GM12878 (cell line): ENCODE data around the gene TCF15. TPM values are rescaled to one million over a fixed set of nuclear protein-coding genes. Genes with fewer than 3 reads are reported as not detected.

Experiments used
- ASH2L ChIP-seq: fragments of 300-600, 200-600 bp; sonication (generic); IDR thresholded peaks from 2 replicates; pipeline ENCODE4 v1.6.1; 2017; ENCODE audit warnings: low read depth, mild to moderate bottlenecking, borderline replicate concordance
- BHLHE40 ChIP-seq, 2 experiments: fragments of 450-650 bp in 1 of 2; IDR thresholded peaks; 2 replicates each; pipeline ENCODE4 v1.6.1; 2011 to 2017; ENCODE audit warnings: low read depth in 2 of 2, borderline replicate concordance in 1 of 2, improper control_type of control experiment in 1 of 2, low read length in 1 of 2, mild to moderate bottlenecking in 1 of 2
- CEBPZ ChIP-seq: fragments of 150-350 bp; IDR thresholded peaks from 2 replicates; pipeline ENCODE4 v1.6.1; 2016; ENCODE audit warnings: low read depth, low read length
- CHD1 ChIP-seq: IDR thresholded peaks from 2 replicates; pipeline ENCODE4 v1.6.1; 2012; ENCODE audit warnings: low read depth, low read length, improper control_type of control experiment
- CHD4 ChIP-seq: fragments of 200-600 bp; sonication (generic); IDR thresholded peaks from 2 replicates; pipeline ENCODE4 v1.6.1; 2016; ENCODE audit warnings: mild to moderate bottlenecking
- EP300 ChIP-seq, 2 experiments: fragments of 150-350 bp in 1 of 2; IDR thresholded peaks; 2 replicates each; pipeline ENCODE4 v1.6.1; 2011 to 2012; ENCODE audit warnings: low read depth in 2 of 2, low read length in 2 of 2, borderline replicate concordance in 1 of 2, improper control_type of control experiment in 1 of 2, inconsistent platforms in 1 of 2; ENCODE audit not compliant: control insufficient read depth in 1 of 2
- ETV6 ChIP-seq, 2 experiments: fragments of 450-650 bp in 1 of 2; IDR thresholded peaks in 1 of 2; conservative IDR thresholded peaks in 1 of 2; 2 replicates each; pipeline ENCODE4 v1.6.1; 2014; ENCODE audit warnings: antibody characterized with exemption in 1 of 2, borderline replicate concordance in 1 of 2, low read depth in 1 of 2, mild to moderate bottlenecking in 1 of 2, moderate library complexity in 1 of 2
- HDGF ChIP-seq: fragments of 450-650 bp; IDR thresholded peaks from 2 replicates; pipeline ENCODE4 v1.6.1; 2016; ENCODE audit warnings: antibody characterized with exemption
- IKZF1 ChIP-seq: fragments of 450-650 bp; conservative IDR thresholded peaks from 2 replicates; pipeline ENCODE4 v1.6.1; 2017; ENCODE audit warnings: antibody characterized with exemption, mild to moderate bottlenecking
- IKZF2 ChIP-seq, 2 experiments: fragments of 450-650 bp; IDR thresholded peaks; 2 replicates each; pipeline ENCODE4 v1.6.1; 2017; ENCODE audit warnings: mild to moderate bottlenecking in 2 of 2, moderate library complexity in 2 of 2
- JUNB ChIP-seq: IDR thresholded peaks from 2 replicates; pipeline ENCODE4 v1.6.1; 2016; ENCODE audit warnings: antibody characterized with exemption, mild to moderate bottlenecking
- KAT2A ChIP-seq: conservative IDR thresholded peaks from 2 replicates; pipeline ENCODE4 v1.6.1; 2011; ENCODE audit warnings: low read depth, low read length; ENCODE audit not compliant: control insufficient read depth
- LARP7 ChIP-seq: fragments of 450-650 bp; IDR thresholded peaks from 2 replicates; pipeline ENCODE4 v1.6.1; 2017; ENCODE audit warnings: mild to moderate bottlenecking
- MXI1 ChIP-seq: fragments of 150-350 bp; IDR thresholded peaks from 2 replicates; pipeline ENCODE4 v1.6.1; 2011; ENCODE audit warnings: low read depth, mild to moderate bottlenecking, inconsistent platforms, low read length, improper control_type of control experiment
- POLR2A ChIP-seq: IDR thresholded peaks from 2 replicates; pipeline ENCODE4 v1.6.1; 2011; ENCODE audit warnings: low read depth, mild to moderate bottlenecking, low read length
- PRDM15 ChIP-seq: fragments of 450-650 bp; formaldehyde crosslinking; IDR thresholded peaks from 2 replicates; pipeline ENCODE4 v1.4.0; 2020; ENCODE audit warnings: mild to moderate bottlenecking, moderate library complexity
- RB1 ChIP-seq: fragments of 450-650 bp; formaldehyde crosslinking; IDR thresholded peaks from 2 replicates; pipeline ENCODE4 v1.6.1; 2017; ENCODE audit warnings: mild to moderate bottlenecking, borderline replicate concordance
- RCOR1 ChIP-seq: conservative IDR thresholded peaks from 2 replicates; pipeline ENCODE4 v1.6.1; 2012; ENCODE audit warnings: low read depth, low read length, improper control_type of control experiment
- RFX5 ChIP-seq: IDR thresholded peaks from 2 replicates; pipeline ENCODE4 v1.6.1; 2011; ENCODE audit warnings: low read depth, low read length, improper control_type of control experiment
- SIX5 ChIP-seq: IDR thresholded peaks from 2 replicates; pipeline ENCODE4 v1.6.1; 2011; ENCODE audit warnings: mild to moderate bottlenecking, low read depth, low read length, moderate library complexity; ENCODE audit not compliant: severe bottlenecking
- SMAD5 ChIP-seq: IDR thresholded peaks from 2 replicates; pipeline ENCODE4 v1.6.1; 2016; ENCODE audit warnings: antibody characterized with exemption, low read depth
- TBL1XR1 ChIP-seq: IDR thresholded peaks from 2 replicates; pipeline ENCODE4 v1.6.1; 2012; ENCODE audit warnings: low read depth, low read length, improper control_type of control experiment
- ZZZ3 ChIP-seq: IDR thresholded peaks from 2 replicates; pipeline ENCODE4 v1.6.1; 2011; ENCODE audit warnings: low read depth; ENCODE audit not compliant: control insufficient read depth, insufficient read length
- polyA plus RNA-seq, 11 experiments: library from polyadenylated mRNA; depleted of rRNA in 4 of 11; unstranded in 6 of 11; stranded (reverse) in 5 of 11; fragments of >200 nt; fragmentation: Nextera tagmentation in 4 of 11; fragmentation: Illumina TruSeq in 1 of 11; extraction: Ambion mirVana in 4 of 11; extraction: Trizol in 1 of 11; gene quantifications; 1 replicate in 1 of 11; 2 replicates in 10 of 11; pipeline versions ENCODE4 v1.2.1 to v1.2.3, GENCODE V29; 2011 to 2016; ENCODE audit warnings: inconsistent platforms in 2 of 11, missing spikeins in 2 of 11, low read depth in 1 of 11
- total RNA-seq, 4 experiments: library from RNA; depleted of rRNA in 3 of 4; stranded (reverse); fragments of >200 nt in 3 of 4; fragmentation: Illumina TruSeq in 1 of 4; extraction: Trizol in 1 of 4; gene quantifications; 2 replicates each; pipeline versions ENCODE4 v1.2.1 to v1.2.3, GENCODE V29; 2013 to 2021
- TF ChIP-seq, protein P1 (sequence below): IDR thresholded peaks from 2 replicates; pipeline ENCODE4 v1.6.1; 2011; ENCODE audit warnings: low read depth, mild to moderate bottlenecking, low read length, moderate library complexity, borderline replicate concordance; ENCODE audit errors: extremely low read depth

Gene TCF15
- total and polyA plus RNA-seq, 10 of the 15 experiments (the other 5 are each of a cell fraction or from before 2014, with no cell fraction given): 0.08 TPM; not detected in 9

DNA sequence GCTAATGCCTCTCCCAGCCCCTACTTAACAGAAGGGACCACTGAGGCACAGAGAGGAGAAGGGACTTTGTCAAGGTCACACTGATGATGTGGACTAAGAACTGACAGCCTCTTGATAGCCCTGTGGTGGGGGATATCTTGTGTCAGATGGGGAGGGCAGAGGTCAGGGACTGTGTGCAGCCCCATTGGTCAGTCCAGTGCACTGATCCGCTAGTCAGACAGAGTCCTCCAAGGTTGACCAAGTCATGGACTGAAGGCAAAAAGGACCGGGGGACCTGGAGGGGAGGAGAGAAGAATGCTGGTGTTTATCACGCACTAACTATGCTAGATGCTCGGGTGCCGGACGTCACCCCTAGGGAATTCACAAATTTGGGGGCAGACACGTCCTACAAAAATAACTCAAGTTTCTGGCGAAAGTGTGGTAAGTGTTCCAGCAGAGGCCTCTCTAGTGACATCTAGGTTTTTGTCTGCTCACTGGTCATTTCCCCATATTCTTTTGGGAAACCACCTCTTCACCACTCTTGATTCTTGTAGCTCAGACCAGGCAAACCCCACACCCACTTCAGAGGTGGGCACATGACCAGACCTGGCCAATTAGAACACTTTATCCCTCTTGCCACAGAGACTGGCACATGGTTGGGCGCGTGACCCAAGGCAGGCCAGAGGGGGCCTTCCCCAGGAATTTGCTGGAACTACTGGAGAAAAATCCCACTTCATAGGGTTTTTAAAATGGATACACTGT, 21.0 kb downstream of the TCF15 start (continued):
- TF ChIP-seq PRDM15 (CRISPR knock-in tag) (no peak), CHD4 (no peak), KAT2A (no peak), IKZF1 (peak; percentile 66), ASH2L (no peak), SIX5 (no peak), IKZF2 (IDR thresholded peaks at IDR 0.05) (peak in 1 of 2 experiments; percentile 43; a peak in 1 of 4 replicates), POLR2A (no peak), RB1 (no peak), CEBPZ (no peak), SMAD5 (no peak), ETV6 (conservative IDR thresholded peaks at IDR 0.05 in 1 of 2, IDR thresholded peaks at IDR 0.05 in 1 of 2; ENCODE audit: borderline replicate concordance in 1 of 2, low read depth in 1 of 2) (no peak), RCOR1 (no peak), EP300 (IDR thresholded peaks at IDR 0.05; ENCODE audit: borderline replicate concordance in 1 of 2, control insufficient read depth in 1 of 2, low read depth in 2 of 2, low read length in 2 of 2) (peak in 1 of 2 experiments; percentile 34; a peak in 1 of 4 replicates), CHD1 (no peak), TBL1XR1 (no peak), BHLHE40 (IDR thresholded peaks at IDR 0.05; ENCODE audit: borderline replicate concordance in 1 of 2, low read depth in 2 of 2, low read length in 1 of 2) (peak in 1 of 2 experiments; percentile 79; a peak in 2 of 4 replicates), HDGF (no peak), RFX5 (no peak), ZZZ3 (no peak), JUNB (no peak), MXI1 (no peak), LARP7 (peak; percentile 44; the same call in 1 of the 2 replicates)
- TF ChIP-seq, protein P1, sequence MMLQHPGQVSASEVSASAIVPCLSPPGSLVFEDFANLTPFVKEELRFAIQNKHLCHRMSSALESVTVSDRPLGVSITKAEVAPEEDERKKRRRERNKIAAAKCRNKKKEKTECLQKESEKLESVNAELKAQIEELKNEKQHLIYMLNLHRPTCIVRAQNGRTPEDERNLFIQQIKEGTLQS: peak; percentile 76; the same call in 1 of the 2 replicates
